ENCODE results near the gene UPP2.

Gene UPP2

GRCh38 chr2:158140201-158140600, 38.5 kb downstream of the UPP2 start:
- DNase-seq (ENCODE audit: low read depth, low spot score): no peak

DNA sequence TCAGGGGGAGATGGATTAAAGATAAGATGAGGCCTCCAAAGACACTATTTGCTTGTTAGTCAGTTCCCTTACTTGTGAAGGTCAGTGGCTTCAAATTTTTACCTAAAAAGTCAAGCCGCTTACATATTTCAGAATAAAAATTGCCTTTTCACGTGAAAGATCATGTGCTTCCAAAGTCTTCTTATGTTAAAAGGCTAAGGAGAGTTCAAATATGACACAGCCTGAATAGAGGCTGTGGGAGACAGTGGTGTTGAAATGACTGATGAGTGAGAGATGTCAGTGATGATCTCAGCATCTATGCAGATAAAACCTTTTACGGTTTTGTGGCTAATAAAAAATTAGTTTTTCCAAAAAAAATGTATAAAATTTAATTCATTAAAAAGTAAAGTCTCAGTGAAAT, 40.5 kb downstream of the UPP2 start:
- DNase-seq (ENCODE audit: low read depth, low spot score): no peak

DNA sequence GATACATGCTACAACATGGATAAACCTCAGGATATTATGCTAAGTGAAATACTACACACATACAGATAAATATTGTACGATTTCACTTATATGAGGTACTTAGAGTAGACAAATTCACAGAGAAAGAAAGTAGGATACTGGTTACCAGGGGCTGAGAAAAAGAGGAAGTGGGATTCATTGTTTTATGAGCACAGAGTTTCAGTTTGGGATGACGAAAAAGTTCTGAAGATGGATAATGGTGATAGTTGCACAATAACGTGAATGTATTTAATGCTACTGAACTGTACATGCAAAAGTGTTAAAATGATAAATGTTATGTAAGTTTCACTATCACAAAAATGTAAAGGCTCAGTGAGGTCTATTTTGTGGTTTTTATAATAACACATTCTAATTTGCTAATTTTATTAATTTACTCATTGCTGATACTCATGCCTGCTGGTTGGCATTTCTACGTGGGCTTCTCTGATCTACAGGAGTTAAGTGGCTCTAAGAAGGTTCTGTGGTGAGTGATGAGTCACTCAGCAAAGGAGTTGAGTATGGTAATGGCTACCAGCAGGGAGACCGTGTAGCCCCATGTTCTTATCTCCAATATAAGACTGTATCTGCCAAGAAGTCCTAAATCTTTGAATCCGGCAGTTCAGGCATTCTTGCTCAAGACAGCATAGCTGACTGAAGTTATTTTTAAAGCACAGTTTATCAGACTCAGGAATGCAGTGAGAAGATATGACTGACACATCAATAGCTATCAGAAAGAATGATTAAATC, 41.1 kb downstream of the UPP2 start:
- DNase-seq (ENCODE audit: low read depth, low spot score): no peak

DNA sequence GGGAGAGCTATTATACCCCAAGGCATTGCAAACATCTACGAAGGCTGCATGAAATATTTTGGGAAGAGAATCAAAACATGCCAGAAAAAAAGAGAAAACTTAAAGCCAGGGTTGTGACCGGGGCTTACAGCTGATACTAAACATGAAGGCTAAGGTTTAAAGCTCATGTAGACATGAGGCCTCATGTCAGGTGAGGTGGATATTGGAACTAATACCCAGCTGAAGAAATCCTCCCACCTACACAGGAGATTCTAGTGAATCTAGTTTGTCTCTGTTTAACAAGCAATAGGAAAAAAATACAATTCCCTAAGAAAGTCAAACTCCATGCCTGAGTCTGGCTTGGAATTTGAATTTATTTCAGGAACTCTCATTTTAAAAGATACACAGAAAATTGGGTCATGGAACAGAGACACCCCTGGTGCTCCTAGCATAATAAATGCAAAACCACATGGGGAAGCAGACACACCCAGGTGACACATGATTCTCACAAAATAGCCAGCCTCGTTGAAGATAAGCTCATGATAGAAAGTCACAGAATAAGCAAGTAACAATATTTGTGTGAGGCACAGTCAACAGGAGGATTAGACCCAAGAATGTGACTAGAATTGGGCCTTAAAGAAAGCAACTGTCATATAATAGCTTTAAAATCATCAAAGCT, 42.2 kb downstream of the UPP2 start:
- no peak for DNase-seq (ENCODE audit: low read depth, low spot score)

DNA sequence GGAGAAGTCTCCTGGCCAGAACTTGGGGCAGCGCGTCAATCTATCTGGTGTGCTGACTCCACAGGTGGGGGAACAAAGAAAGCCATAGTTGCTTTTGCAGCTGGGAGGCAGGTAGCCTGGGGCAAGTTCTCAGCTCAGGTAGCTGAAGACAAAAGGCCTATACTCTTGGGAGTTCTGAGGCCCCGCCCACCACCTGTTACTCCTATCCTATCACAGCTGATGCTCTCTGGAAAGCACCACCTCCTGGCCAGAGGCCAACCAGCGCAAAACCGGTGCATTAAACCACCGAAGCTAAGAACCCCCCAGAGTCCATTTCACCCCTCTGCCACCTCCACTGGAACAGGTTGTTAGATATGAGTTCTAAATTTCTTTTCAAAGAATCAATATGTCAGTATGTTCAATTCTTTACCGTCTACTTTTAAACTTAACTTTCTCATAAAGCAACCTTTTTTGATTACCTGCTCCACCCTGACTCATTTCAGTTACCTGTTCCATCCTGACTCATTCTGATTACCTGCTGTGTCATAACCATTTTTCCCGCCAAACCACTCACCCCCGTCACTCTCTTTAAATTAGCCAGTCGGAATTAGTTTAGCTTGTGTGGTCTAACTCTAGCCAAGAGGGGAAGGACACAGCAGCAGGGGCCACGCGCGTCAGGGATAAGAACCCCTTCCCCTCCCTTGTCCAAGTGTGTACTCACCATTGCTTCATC, 43.4 kb downstream of the UPP2 start:
- DNase-seq (ENCODE audit: low read depth, low spot score): no peak

DNA sequence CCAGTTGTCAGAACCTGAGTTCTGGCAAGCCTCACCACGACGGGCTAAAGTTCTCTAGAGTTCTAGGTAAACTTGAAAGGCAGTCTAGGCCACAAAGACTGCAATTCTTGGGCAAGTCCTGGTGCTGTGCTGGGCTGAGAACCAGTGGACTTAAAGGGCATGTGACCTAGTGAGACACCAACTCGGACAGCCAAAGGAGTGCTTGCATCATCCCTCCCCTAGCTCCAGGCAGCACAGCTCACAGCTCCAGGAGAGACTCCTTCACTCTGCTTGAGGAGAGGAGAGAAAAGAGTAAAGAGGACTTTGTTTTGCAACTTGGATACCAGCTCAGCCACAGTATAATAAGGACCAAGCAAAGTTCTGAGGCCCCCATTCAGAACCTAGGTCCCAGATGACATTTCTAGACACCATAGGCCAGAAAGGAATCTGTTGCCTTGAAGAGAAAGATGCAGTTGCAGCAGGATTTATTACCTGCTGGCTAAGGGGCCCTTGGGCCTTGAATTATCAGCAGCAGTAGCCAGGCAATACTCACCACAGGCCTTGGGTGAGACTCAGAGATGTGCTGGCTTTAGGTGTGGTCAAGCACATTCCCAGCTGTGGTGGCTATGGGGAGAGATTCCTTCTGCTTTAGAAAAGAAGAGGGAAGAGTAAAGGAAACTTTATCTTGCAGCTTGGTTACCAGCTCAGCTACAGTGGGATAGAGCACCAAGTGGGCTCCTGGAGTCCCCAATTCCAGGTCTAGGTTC, 51.8 kb downstream of the UPP2 start:
- DNase-seq (ENCODE audit: low read depth, low spot score): no peak

- DNase-seq (ENCODE audit: low read depth, low spot score): no peak
These were observed 52.9 kb downstream of the UPP2 start for GRCh38 chr2:158154596-158154995.

DNA sequence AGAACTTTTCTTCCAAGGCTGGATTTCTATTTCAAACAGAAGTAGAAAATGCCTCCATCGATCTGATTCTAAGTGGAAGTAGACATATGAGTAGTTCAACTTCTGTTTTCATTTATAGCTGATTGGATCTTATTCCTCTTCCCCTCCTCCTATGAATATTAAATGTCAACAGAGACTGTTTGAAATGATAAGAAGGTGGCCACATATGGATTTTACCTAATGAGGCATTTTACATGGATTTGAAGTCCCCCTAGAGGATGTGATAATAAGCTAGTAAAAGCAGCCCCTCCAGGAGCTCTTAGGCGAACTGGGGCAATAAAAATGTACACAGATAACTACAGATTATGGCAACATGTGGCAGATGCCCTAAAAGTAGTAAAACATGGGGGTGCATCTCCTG, 71.0 kb downstream of the UPP2 start:
- no peak for DNase-seq (ENCODE audit: low read depth, low spot score)

- no peak for DNase-seq (ENCODE audit: low read depth, low spot score)
These were observed 72.8 kb downstream of the UPP2 start for GRCh38 chr2:158174495-158174894.

DNA sequence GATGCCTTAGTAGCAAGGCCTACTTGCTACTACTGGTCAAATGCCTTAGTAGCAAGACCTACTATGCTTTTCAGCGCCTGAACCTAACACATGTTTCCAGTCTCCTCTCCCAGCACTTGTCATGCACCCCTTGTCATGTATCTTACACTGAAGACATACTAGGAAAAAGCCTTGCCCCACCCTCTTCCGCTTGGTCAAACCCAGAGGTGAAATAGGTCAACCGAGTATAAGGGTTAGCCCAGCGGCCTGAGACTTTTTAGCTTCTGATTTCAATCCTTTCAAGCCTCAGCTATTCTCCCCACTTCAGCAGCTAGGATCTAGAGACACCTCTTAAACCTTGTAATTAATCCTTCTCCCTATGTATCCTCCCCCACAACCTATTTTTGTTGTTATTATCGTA, 73.3 kb downstream of the UPP2 start:
- no peak for DNase-seq (ENCODE audit: low read depth, low spot score)

- no peak for DNase-seq (ENCODE audit: low read depth, low spot score)
These were observed 77.0 kb downstream of the UPP2 start for GRCh38 chr2:158178646-158179045.

GRCh38 chr2:158179660-158180059, 78.0 kb downstream of the UPP2 start:
- no peak for DNase-seq (ENCODE audit: low read depth, low spot score)

DNA sequence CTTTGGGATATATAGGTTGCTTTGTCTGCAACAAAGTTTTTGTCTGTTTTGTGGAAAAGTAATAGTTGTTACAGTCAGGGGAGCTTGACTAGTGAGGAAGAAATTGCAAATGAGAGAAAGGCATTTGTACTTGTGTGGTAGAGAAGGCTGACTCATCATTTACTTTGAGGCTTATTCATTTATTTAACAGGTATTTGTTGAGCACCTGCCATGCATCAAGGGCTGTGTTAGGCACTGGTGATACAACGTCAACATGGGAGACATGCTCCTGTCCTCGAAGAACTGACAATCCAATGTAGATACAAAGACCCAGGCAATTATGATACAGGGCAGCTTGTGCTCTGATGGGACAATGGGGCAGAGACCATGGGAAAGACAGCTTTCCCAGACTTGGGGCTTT, 79.5 kb downstream of the UPP2 start:
- DNase-seq (ENCODE audit: low read depth, low spot score): no peak

DNA sequence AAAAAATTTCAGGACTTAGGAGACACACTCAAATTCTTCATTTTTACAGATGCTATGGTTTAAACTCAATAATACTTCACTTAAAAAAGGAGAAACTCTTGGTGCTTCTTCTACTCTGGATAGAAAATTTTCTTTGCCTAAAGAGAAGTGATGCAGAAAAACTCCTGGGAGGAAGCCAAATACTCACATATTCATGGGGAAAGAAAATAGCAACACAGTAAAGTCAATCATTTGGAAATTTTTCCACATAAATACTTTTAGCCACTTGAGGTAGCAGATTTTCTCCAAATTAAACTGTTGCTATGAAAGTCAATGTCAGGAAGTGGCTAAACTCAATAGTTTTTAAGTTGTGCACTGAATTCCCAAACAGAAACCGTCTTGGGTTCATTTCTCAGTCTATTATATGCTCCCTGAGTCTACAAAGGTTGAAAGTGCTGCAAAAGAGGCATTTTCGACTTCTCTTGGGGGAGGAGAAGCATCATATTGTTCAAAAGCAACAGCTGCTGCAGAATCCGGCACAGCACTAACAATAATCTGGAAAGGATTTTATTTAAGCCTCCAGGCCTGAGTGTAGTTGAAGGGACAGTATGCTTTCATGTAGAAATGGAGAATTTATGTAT, 81.1 kb downstream of the UPP2 start:
- no peak for DNase-seq (ENCODE audit: low read depth, low spot score)

GRCh38 chr2:158184001-158184400, 82.3 kb downstream of the UPP2 start:
- no peak for DNase-seq (ENCODE audit: low read depth, low spot score)

DNA sequence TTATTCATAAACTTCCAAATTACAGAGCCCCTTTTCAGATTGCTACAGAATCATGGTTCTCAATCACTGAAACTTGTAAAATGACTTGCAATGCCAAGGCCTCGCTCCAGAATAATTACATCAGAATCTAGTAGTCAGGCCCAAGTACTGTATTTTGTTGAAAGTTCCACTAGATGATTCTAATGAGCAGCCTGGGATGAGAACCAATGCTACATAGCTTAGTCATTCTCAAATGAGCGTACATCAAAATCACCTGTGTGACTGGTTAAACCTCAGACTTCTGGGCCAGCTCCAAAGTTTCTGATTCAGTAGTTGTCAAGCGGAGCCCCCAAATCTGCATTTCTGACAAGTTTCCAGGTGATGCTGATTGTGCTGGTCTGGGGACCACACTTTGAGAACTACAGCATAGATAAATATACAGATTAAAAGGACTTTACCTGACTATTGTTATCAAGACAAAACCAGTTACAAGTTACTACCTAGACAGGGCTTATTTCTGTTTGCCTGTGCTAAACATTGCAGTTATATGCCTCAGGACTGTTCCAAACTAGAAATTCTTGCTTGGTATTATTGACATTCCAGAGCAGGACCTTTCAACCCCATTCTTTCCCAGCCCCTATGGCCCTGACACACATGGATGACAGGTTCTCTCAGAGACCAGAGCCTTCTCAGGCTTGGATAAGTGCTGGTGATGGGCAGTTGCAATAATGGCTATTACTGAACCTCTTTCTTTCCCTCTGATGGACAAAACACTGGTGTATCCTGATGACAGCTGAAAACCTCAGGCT, 83.1 kb downstream of the UPP2 start:
- DNase-seq (ENCODE audit: low read depth, low spot score): no peak
